WTC11 (cell line): ENCODE results near the gene SLC12A6. TPM values are rescaled to one million over a fixed set of nuclear protein-coding genes. Genes with fewer than 3 reads are reported as not detected.

Source experiments
- ATAC-seq: fragments of 200-7000 bp; cut with Tn5 transposase; 2 replicates; pipeline ENCODE4 v1.10.0; 2021; ENCODE audit warnings: mild to moderate bottlenecking, moderate library complexity
- CTCF ChIA-PET: fragments of 300-600 bp; sonication (Branson Sonifier 250); formaldehyde crosslinking; loops from one replicate; lab custom pipeline; 2021; ENCODE audit warnings: antibody characterized with exemption; lab: Charles Lee
- POLR2A ChIA-PET: fragments of 350-600 bp; sonication (Branson Sonifier 250); formaldehyde crosslinking; loops from one replicate; lab custom pipeline; 2021; ENCODE audit warnings: antibody characterized with exemption; lab: Charles Lee
- DNase-seq: peaks from one replicate; pipeline ENCODE4 v3.0.0; 2021; ENCODE audit warnings: low spot score
- H3K27ac Mint-ChIP-seq: 2 replicates; pipeline ENCODE4 v1.8.0; 2021; ENCODE audit warnings: mixed read lengths
- H3K27me3 Mint-ChIP-seq: 2 replicates; pipeline ENCODE4 v1.8.0; 2021; ENCODE audit warnings: low read depth, mild to moderate bottlenecking, moderate library complexity, mixed read lengths
- H3K36me3 Mint-ChIP-seq: 2 replicates; pipeline ENCODE4 v1.8.0; 2021; ENCODE audit warnings: mixed read lengths
- H3K4me1 Mint-ChIP-seq: 2 replicates; pipeline ENCODE4 v1.8.0; 2022; ENCODE audit warnings: mixed read lengths
- H3K4me3 Mint-ChIP-seq: 2 replicates; pipeline ENCODE4 v1.8.0; 2021; ENCODE audit warnings: mild to moderate bottlenecking, moderate library complexity, mixed read lengths
- H3K9me3 Mint-ChIP-seq: 2 replicates; pipeline ENCODE4 v1.8.0; 2021; ENCODE audit warnings: mixed read lengths
- IRF2 ChIP-seq: sonication (generic); formaldehyde crosslinking; IDR thresholded peaks from 2 replicates; pipeline ENCODE4 v1.8.0; 2022; ENCODE audit warnings: low read depth, missing genetic modification reagents, borderline replicate concordance
- NFYB ChIP-seq: sonication (generic); formaldehyde crosslinking; conservative IDR thresholded peaks from 2 replicates; pipeline ENCODE4 v1.8.0; 2022; ENCODE audit warnings: low read depth, missing genetic modification reagents
- OVOL2 ChIP-seq: fragments of 250-450 bp; sonication (Bioruptor Pico); IDR thresholded peaks from 2 replicates; pipeline ENCODE4 v1.9.0; 2021; ENCODE audit warnings: mild to moderate bottlenecking, borderline replicate concordance
- PRRX2 ChIP-seq: fragments of 250-450 bp; sonication (Bioruptor Pico); IDR thresholded peaks from 2 replicates; pipeline ENCODE4 v1.8.0; 2021; ENCODE audit warnings: mild to moderate bottlenecking
- SMAD3 ChIP-seq: sonication (generic); formaldehyde crosslinking; IDR thresholded peaks from 2 replicates; pipeline ENCODE4 v1.8.0; 2022; ENCODE audit warnings: missing genetic modification reagents, mild to moderate bottlenecking, borderline replicate concordance
- TP53 ChIP-seq: sonication (generic); formaldehyde crosslinking; IDR thresholded peaks from 2 replicates; pipeline ENCODE4 v1.8.1; 2023; ENCODE audit warnings: mild to moderate bottlenecking, missing genetic modification reagents
- ZNF396 ChIP-seq: fragments of 250-450 bp; sonication (Bioruptor Pico); IDR thresholded peaks from 2 replicates; pipeline ENCODE4 v1.8.0; 2021; ENCODE audit warnings: mild to moderate bottlenecking, moderate library complexity, borderline replicate concordance
- ZNF671 ChIP-seq: fragments of 250-450 bp; sonication (Bioruptor Pico); IDR thresholded peaks from 2 replicates; pipeline ENCODE4 v1.8.0; 2021; ENCODE audit warnings: mild to moderate bottlenecking
- total RNA-seq: library from RNA; stranded (reverse); gene quantifications from 3 replicates; pipeline ENCODE4 v1.2.3, GENCODE V29; 2021
- TF ChIP-seq, protein P1 (sequence below): sonication (generic); formaldehyde crosslinking; IDR thresholded peaks from 2 replicates; pipeline ENCODE4 v1.8.1; 2023; ENCODE audit warnings: mild to moderate bottlenecking, missing genetic modification reagents
- TF ChIP-seq, protein P2 (sequence below): fragments of 250-450 bp; sonication (Bioruptor Pico); IDR thresholded peaks from 2 replicates; pipeline ENCODE4 v1.9.0; 2021; ENCODE audit warnings: moderate library complexity, mild to moderate bottlenecking, inconsistent platforms, borderline replicate concordance
- TF ChIP-seq, protein P3 (sequence below): sonication (generic); formaldehyde crosslinking; IDR thresholded peaks from 2 replicates; pipeline ENCODE4 v1.8.1; 2023; ENCODE audit warnings: mild to moderate bottlenecking, moderate library complexity, missing genetic modification reagents
- TF ChIP-seq, protein P4 (sequence below): fragments of 250-450 bp; sonication (Bioruptor Pico); conservative IDR thresholded peaks from 2 replicates; pipeline ENCODE4 v1.9.0; 2021; ENCODE audit warnings: mild to moderate bottlenecking
- TF ChIP-seq, protein P5 (sequence below): fragments of 200-600 bp; IDR thresholded peaks from 2 replicates; pipeline ENCODE4 v1.8.0; 2022; ENCODE audit warnings: antibody characterized with exemption

The SLC12A6 gene
- total RNA-seq, 1 experiment from 2014 or later, result 16.2 TPM

DNA sequence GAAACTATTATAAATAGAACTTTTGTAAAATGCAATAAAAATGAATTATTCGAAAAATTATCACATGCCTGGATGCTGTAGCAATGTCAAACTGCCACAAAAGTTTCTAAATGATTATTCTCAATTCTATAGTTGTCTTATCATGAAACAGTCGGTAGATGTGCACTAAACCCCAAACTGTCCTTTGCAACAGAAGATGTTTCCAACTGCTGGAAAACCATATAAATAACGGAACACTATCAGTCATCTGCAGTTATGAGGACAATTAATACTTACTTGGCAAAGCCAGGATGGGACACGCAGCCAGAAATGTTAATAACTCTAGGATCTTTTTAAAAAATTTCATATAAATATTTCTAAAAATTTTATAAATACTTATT lies 95.3 kb downstream of the SLC12A6 start (continued):
- TF ChIP-seq, protein P1, sequence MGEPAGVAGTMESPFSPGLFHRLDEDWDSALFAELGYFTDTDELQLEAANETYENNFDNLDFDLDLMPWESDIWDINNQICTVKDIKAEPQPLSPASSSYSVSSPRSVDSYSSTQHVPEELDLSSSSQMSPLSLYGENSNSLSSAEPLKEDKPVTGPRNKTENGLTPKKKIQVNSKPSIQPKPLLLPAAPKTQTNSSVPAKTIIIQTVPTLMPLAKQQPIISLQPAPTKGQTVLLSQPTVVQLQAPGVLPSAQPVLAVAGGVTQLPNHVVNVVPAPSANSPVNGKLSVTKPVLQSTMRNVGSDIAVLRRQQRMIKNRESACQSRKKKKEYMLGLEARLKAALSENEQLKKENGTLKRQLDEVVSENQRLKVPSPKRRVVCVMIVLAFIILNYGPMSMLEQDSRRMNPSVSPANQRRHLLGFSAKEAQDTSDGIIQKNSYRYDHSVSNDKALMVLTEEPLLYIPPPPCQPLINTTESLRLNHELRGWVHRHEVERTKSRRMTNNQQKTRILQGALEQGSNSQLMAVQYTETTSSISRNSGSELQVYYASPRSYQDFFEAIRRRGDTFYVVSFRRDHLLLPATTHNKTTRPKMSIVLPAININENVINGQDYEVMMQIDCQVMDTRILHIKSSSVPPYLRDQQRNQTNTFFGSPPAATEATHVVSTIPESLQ, result no peak
- TF ChIP-seq PRRX2 (CRISPR knock-in tag) (no peak), TP53 (CRISPR knock-in tag) (no peak), ZNF671 (CRISPR knock-in tag) (no peak)
- TF ChIP-seq, protein P2, sequence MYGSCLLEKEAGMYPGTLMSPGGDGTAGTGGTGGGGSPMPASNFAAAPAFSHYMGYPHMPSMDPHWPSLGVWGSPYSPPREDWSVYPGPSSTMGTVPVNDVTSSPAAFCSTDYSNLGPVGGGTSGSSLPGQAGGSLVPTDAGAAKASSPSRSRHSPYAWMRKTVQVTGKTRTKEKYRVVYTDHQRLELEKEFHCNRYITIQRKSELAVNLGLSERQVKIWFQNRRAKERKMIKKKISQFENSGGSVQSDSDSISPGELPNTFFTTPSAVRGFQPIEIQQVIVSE, result no peak
- TF ChIP-seq, protein P3, sequence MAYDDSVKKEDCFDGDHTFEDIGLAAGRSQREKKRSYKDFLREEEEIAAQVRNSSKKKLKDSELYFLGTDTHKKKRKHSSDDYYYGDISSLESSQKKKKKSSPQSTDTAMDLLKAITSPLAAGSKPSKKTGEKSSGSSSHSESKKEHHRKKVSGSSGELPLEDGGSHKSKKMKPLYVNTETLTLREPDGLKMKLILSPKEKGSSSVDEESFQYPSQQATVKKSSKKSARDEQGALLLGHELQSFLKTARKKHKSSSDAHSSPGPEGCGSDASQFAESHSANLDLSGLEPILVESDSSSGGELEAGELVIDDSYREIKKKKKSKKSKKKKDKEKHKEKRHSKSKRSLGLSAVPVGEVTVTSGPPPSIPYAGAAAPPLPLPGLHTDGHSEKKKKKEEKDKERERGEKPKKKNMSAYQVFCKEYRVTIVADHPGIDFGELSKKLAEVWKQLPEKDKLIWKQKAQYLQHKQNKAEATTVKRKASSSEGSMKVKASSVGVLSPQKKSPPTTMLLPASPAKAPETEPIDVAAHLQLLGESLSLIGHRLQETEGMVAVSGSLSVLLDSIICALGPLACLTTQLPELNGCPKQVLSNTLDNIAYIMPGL (CRISPR knock-in tag), result no peak

DNA sequence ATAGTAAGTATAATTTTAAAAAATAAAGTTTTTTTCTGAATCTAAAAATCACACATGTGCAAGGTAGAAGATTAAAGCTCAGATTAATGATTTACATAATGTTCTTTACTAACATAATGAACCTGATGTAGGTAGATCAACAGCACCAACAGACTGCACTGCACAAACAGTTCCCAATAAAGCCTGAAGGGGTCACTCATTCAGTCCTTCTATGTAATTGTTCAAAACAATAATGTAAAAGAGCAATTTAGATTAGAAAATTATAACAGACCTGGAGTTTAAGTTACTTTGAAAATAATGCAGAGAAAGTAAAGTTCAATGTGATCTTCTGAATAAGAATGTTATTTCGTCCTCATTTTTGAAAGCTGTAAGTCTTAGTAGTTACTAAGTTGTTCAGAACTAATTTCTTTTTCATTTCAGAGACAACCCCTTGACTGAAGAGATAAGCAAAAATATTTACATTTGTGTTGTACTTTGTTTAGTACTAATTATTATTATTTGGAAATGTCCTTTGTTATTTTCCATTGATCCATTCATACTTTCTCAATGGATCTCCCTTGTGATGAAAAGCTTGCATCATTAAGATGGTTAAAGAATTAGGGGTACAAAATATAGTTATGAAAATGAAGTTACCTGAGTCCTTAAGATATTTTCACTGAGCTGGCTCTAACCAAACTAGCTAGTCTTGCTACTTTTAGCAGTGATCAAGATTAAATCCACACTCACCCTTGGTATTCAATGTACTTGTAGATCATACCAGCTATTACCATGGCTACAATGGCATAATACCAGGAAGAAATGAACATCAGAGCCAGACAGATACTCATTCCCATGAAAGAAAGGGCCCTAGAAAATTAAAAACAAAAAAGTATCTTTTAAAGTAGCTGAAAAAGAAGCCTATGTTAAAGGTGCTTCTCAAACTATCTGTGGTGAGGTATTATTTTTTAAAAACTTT lies 95.9 kb downstream of the SLC12A6 start:
- Mint-ChIP-seq H3K9me3 (no peaks in the 10 kb centered on the region), H3K4me3 (no peak overlapping the region), H3K36me3 (no peaks in the 10 kb centered on the region), H3K4me1 (peaks cover 11% of the 10 kb centered on the region), H3K27me3 (no peaks in the 10 kb centered on the region), H3K27ac (no peak overlapping the region)
- ChIA-PET CTCF (interaction anchor here (0.5 to 2.2 kb wide), 9 partner anchors 10 to 346 kb away, joined by 3 to 8 read pairs (median 4); partner anchors contain the start of gene SLC12A6), POLR2A (no interaction called here)
- TF ChIP-seq OVOL2 (no peak), ZNF671 (CRISPR knock-in tag) (no peak)
- TF ChIP-seq, protein P4, sequence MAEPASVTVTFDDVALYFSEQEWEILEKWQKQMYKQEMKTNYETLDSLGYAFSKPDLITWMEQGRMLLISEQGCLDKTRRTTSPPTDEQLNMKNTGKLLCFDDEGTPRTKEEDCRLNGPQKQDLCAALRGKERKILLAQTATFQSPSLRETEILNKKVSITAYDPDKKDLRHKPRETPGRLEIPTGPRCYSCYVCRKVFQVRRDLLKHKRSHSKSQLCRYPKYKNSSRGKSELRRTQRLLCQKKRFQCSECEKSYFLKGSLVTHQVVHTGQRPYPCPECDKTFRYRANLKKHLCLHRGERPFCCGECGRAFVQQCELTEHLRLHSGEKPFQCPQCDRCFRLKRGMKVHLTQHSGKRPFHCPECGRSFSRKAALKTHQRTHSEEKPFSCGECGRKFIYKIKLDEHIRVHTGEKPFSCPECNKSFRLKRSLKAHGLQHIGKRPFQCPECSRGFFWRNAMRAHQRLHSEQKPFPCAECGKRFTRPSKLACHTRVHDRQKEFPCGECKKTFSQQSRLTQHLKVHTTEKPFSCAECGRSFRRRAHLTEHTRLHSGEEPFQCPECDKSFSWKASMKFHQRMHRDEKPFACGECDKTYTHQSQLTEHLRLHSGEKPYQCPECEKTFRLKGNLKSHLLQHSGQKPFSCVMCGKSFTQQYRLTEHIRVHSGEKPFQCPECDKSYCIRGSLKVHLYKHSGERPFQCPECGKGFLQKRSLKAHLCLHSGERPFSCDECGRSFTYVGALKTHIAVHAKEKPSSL (CRISPR knock-in tag), result no peak
- TF ChIP-seq, protein P5, sequence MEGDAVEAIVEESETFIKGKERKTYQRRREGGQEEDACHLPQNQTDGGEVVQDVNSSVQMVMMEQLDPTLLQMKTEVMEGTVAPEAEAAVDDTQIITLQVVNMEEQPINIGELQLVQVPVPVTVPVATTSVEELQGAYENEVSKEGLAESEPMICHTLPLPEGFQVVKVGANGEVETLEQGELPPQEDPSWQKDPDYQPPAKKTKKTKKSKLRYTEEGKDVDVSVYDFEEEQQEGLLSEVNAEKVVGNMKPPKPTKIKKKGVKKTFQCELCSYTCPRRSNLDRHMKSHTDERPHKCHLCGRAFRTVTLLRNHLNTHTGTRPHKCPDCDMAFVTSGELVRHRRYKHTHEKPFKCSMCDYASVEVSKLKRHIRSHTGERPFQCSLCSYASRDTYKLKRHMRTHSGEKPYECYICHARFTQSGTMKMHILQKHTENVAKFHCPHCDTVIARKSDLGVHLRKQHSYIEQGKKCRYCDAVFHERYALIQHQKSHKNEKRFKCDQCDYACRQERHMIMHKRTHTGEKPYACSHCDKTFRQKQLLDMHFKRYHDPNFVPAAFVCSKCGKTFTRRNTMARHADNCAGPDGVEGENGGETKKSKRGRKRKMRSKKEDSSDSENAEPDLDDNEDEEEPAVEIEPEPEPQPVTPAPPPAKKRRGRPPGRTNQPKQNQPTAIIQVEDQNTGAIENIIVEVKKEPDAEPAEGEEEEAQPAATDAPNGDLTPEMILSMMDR, result peak; percentile 19; the same call in 1 of the 2 replicates
- ATAC-seq (no peak), DNase-seq (no peak)

DNA sequence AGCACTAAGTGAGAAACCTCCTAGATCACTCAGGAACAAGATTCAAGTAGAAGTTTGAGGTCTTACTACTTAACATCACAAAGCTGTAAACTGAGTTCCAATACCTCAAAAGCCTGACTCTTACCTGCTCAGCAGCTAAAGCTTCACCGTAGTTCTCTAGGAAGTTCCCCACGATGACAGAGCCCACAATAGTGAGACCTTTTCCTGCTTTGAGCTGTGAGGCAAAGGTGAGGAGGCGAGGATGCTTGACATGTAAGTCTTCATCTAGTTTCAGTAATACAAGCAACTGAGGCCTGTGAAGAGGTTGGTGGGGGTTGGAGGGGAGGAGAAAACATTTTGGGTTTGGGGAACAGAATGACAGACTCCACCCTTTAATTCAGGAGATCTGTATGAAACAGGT lies 97.0 kb downstream of the SLC12A6 start:
- peaks cover 6% of the 10 kb centered on the region; the same call in 1 of the 2 replicates for H3K36me3 Mint-ChIP-seq
- ChIA-PET POLR2A (no interaction called here), CTCF (interaction anchor here (0.8 to 2.2 kb wide), 5 partner anchors 11 to 347 kb away, joined by 3 to 8 read pairs (median 4); partner anchors contain the start of gene SLC12A6)
- H3K27me3 Mint-ChIP-seq, result no peaks in the 10 kb centered on the region
- DNase-seq, result no peak
- TF ChIP-seq IRF2 (no peak), SMAD3 (CRISPR knock-in tag) (no peak), NFYB (CRISPR knock-in tag) (no peak), ZNF396 (CRISPR knock-in tag) (no peak)
- TF ChIP-seq, protein P3 (CRISPR knock-in tag), result no peak
- H3K27ac Mint-ChIP-seq, result no peak overlapping the region
- ATAC-seq, result no peak
- no peak overlapping the region for H3K4me3 Mint-ChIP-seq
- no peaks in the 10 kb centered on the region for H3K9me3 Mint-ChIP-seq
- peaks cover 11% of the 10 kb centered on the region for H3K4me1 Mint-ChIP-seq
